K562 (cell line): Measurements from ENCODE around the gene DAPK1. TPM values are rescaled to one million over a fixed set of nuclear protein-coding genes. Genes with fewer than 3 reads are reported as not detected.

ENCODE experiments used
- BHLHE40 ChIP-seq: IDR thresholded peaks from 2 replicates; pipeline ENCODE4 v1.6.1; 2011; ENCODE audit warnings: low read length, improper control_type of control experiment
- CBFB ChIP-seq: sonication (generic); formaldehyde crosslinking; IDR thresholded peaks from 2 replicates; pipeline ENCODE4 v1.4.0; 2020; ENCODE audit warnings: mild to moderate bottlenecking, missing genetic modification reagents
- ESRRA ChIP-seq: fragments of 450-650 bp; IDR thresholded peaks from 2 replicates; pipeline ENCODE4 v1.6.1; 2014; ENCODE audit warnings: low read depth, mild to moderate bottlenecking, moderate library complexity, borderline replicate concordance
- FOS ChIP-seq: IDR thresholded peaks from 3 replicates; pipeline ENCODE4 v1.6.1; 2011; ENCODE audit not compliant: insufficient read length; ENCODE audit errors: extremely low read depth
- HCFC1 ChIP-seq: IDR thresholded peaks from 2 replicates; pipeline ENCODE4 v1.6.1; 2012; ENCODE audit warnings: low read depth, low read length, improper control_type of control experiment
- NUFIP1 ChIP-seq: fragments of 450-650 bp; IDR thresholded peaks from 2 replicates; pipeline ENCODE4 v1.6.1; 2018; ENCODE audit not compliant: partially characterized antibody
- PYGO2 ChIP-seq: fragments of 450-650 bp; IDR thresholded peaks from 2 replicates; pipeline ENCODE4 v1.6.1; 2016; ENCODE audit warnings: mild to moderate bottlenecking, missing genetic modification characterization, moderate library complexity, missing compliant biosample characterization
- SIX5 ChIP-seq, 2 experiments: IDR thresholded peaks; 2 replicates each; pipeline ENCODE4 v1.6.1; 2011; ENCODE audit warnings: low read length in 2 of 2, borderline replicate concordance in 1 of 2, low read depth in 1 of 2, mild to moderate bottlenecking in 1 of 2, moderate library complexity in 1 of 2; ENCODE audit not compliant: insufficient read depth in 1 of 2
- ZBTB1 ChIP-seq: sonication (generic); formaldehyde crosslinking; IDR thresholded peaks from 2 replicates; pipeline ENCODE4 v1.8.1; 2023; ENCODE audit warnings: missing genetic modification reagents, low read depth, mild to moderate bottlenecking, borderline replicate concordance
- ZNF584 ChIP-seq: fragments of 200-800 bp; sonication (Bioruptor generic); IDR thresholded peaks from 2 replicates; pipeline ENCODE4 v1.6.1; 2016; ENCODE audit warnings: low read depth, mild to moderate bottlenecking, missing genetic modification characterization, missing compliant biosample characterization
- ZNF592 ChIP-seq: fragments of 450-650 bp; IDR thresholded peaks from 2 replicates; pipeline ENCODE4 v1.6.1; 2017; ENCODE audit warnings: antibody characterized with exemption, mild to moderate bottlenecking
- polyA plus RNA-seq, 8 experiments: library from polyadenylated mRNA; depleted of rRNA in 4 of 8; stranded (reverse) in 5 of 8; unstranded in 3 of 8; fragments of >200 nt; fragmentation: Nextera tagmentation in 2 of 8; fragmentation: Illumina TruSeq in 1 of 8; extraction: Ambion mirVana in 2 of 8; extraction: Trizol in 1 of 8; gene quantifications; 2 replicates each; pipeline versions ENCODE4 v1.2.1 to v1.2.3, GENCODE V29; 2011 to 2014; ENCODE audit warnings: inconsistent platforms in 1 of 8, missing spikeins in 1 of 8
- total RNA-seq, 7 experiments: library from RNA; depleted of rRNA in 6 of 7; stranded (reverse); fragments of >200 nt in 6 of 7; fragmentation: Illumina TruSeq in 2 of 7; extraction: Trizol in 2 of 7; gene quantifications; 2 replicates each; pipeline versions ENCODE4 v1.2.1 to v1.2.3, GENCODE V29; 2011 to 2021; ENCODE audit warnings: low replicate concordance in 1 of 7
- TF ChIP-seq, protein P1 (sequence below): fragments of 450-650 bp; conservative IDR thresholded peaks from 2 replicates; pipeline ENCODE4 v1.6.1; 2016; ENCODE audit warnings: missing genetic modification characterization, low read depth, mild to moderate bottlenecking, missing compliant biosample characterization, moderate library complexity
- TF ChIP-seq, protein P2 (sequence below): fragments of 250-450 bp; sonication (Bioruptor Pico); IDR thresholded peaks from 2 replicates; pipeline ENCODE4 v1.5.0; 2021; ENCODE audit warnings: mild to moderate bottlenecking, borderline replicate concordance

DAPK1 gene
- total and polyA plus RNA-seq, 9 of the 15 experiments (the other 6 are each of a cell fraction or from before 2014, with no cell fraction given): 1.7 to 26.4 (median 15.8) TPM

DNA sequence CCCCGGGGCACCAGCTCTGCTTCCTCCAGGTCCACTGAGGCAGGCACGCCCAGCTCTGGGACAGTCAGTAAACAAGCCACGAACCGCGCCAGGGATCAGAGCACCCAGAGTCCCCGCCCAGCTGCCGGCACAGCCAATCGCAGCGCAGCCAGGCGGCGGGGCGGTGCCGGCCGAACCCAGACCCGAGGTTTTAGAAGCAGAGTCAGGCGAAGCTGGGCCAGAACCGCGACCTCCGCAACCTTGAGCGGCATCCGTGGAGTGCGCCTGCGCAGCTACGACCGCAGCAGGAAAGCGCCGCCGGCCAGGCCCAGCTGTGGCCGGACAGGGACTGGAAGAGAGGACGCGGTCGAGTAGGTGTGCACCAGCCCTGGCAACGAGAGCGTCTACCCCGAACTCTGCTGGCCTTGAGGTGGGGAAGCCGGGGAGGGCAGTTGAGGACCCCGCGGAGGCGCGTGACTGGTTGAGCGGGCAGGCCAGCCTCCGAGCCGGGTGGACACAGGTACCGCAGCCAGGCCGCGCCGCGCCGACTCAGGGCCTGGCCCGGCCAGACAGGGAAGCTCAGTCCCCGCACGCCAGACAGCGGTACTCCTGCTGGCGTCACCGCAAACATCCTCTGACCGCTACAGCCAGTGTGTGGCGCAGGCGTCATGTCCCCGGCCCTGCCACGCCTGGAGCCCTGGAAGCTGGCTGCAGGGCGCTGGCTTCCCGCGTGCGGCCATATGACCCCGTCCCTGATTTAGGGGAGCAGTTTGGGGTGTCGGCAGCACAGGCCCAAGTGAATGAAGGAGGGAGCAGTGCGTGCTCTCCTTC lies 228.4 kb downstream of the DAPK1 start, which contains the start of gene CTSL (continued):
- TF ChIP-seq, protein P1, sequence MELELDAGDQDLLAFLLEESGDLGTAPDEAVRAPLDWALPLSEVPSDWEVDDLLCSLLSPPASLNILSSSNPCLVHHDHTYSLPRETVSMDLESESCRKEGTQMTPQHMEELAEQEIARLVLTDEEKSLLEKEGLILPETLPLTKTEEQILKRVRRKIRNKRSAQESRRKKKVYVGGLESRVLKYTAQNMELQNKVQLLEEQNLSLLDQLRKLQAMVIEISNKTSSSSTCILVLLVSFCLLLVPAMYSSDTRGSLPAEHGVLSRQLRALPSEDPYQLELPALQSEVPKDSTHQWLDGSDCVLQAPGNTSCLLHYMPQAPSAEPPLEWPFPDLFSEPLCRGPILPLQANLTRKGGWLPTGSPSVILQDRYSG (tag): 0 out of 2 replicates have a peak, but pooled peaks have one; percentile 55
- no peak for TF ChIP-seq PYGO2
- no peak for TF ChIP-seq FOS
- TF ChIP-seq ZNF592: peak; percentile 57; the same call in 1 of the 2 replicates
- TF ChIP-seq SIX5 (IDR thresholded peaks at IDR 0.05; ENCODE audit: borderline replicate concordance in 1 of 2, insufficient read depth in 1 of 2, low read depth in 1 of 2, low read length in 2 of 2): no peak
- peak; percentile 93 for TF ChIP-seq ESRRA
- 0 out of 2 replicates have a peak, but pooled peaks have one; percentile 16 for TF ChIP-seq HCFC1
- TF ChIP-seq NUFIP1: no peak
- peak; percentile 100 for TF ChIP-seq ZBTB1 (CRISPR knock-in tag)
- peak; percentile 93 for TF ChIP-seq CBFB (CRISPR knock-in tag)
- peak; percentile 41; the same call in 1 of the 2 replicates for TF ChIP-seq ZNF584 (CRISPR knock-in tag)
- TF ChIP-seq BHLHE40: peak; percentile 50; the same call in 1 of the 2 replicates
- TF ChIP-seq, protein P2, sequence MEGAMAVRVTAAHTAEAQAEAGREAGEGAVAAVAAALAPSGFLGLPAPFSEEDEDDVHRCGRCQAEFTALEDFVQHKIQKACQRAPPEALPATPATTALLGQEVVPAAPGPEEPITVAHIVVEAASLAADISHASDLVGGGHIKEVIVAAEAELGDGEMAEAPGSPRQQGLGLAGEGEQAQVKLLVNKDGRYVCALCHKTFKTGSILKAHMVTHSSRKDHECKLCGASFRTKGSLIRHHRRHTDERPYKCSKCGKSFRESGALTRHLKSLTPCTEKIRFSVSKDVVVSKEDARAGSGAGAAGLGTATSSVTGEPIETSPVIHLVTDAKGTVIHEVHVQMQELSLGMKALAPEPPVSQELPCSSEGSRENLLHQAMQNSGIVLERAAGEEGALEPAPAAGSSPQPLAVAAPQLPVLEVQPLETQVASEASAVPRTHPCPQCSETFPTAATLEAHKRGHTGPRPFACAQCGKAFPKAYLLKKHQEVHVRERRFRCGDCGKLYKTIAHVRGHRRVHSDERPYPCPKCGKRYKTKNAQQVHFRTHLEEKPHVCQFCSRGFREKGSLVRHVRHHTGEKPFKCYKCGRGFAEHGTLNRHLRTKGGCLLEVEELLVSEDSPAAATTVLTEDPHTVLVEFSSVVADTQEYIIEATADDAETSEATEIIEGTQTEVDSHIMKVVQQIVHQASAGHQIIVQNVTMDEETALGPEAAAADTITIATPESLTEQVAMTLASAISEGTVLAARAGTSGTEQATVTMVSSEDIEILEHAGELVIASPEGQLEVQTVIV (CRISPR knock-in tag): peak; percentile 65; the same call in 1 of the 2 replicates
